WTC11 (cell line): ENCODE data around the gene UPF3A. TPM values are rescaled to one million over a fixed set of nuclear protein-coding genes. Genes with fewer than 3 reads are reported as not detected.

Source experiments
- ATAC-seq: fragments of 200-7000 bp; cut with Tn5 transposase; 2 replicates; pipeline ENCODE4 v1.10.0; 2021; ENCODE audit warnings: mild to moderate bottlenecking, moderate library complexity
- CTCF ChIA-PET: fragments of 300-600 bp; sonication (Branson Sonifier 250); formaldehyde crosslinking; loops from one replicate; lab custom pipeline; 2021; ENCODE audit warnings: antibody characterized with exemption; lab: Charles Lee
- POLR2A ChIA-PET: fragments of 350-600 bp; sonication (Branson Sonifier 250); formaldehyde crosslinking; loops from one replicate; lab custom pipeline; 2021; ENCODE audit warnings: antibody characterized with exemption; lab: Charles Lee
- DNase-seq: peaks from one replicate; pipeline ENCODE4 v3.0.0; 2021; ENCODE audit warnings: low spot score
- H3K27ac Mint-ChIP-seq: 2 replicates; pipeline ENCODE4 v1.8.0; 2021; ENCODE audit warnings: mixed read lengths
- H3K27me3 Mint-ChIP-seq: 2 replicates; pipeline ENCODE4 v1.8.0; 2021; ENCODE audit warnings: low read depth, mild to moderate bottlenecking, moderate library complexity, mixed read lengths
- H3K36me3 Mint-ChIP-seq: 2 replicates; pipeline ENCODE4 v1.8.0; 2021; ENCODE audit warnings: mixed read lengths
- H3K4me1 Mint-ChIP-seq: 2 replicates; pipeline ENCODE4 v1.8.0; 2022; ENCODE audit warnings: mixed read lengths
- H3K4me3 Mint-ChIP-seq: 2 replicates; pipeline ENCODE4 v1.8.0; 2021; ENCODE audit warnings: mild to moderate bottlenecking, moderate library complexity, mixed read lengths
- H3K9me3 Mint-ChIP-seq: 2 replicates; pipeline ENCODE4 v1.8.0; 2021; ENCODE audit warnings: mixed read lengths
- AFF4 ChIP-seq: sonication (generic); formaldehyde crosslinking; IDR thresholded peaks from 2 replicates; pipeline ENCODE4 v1.8.1; 2023; ENCODE audit warnings: mild to moderate bottlenecking, missing genetic modification reagents, borderline replicate concordance
- AR ChIP-seq: fragments of 250-450 bp; sonication (Bioruptor Pico); IDR thresholded peaks from 2 replicates; pipeline ENCODE4 v1.9.0; 2021; ENCODE audit warnings: mild to moderate bottlenecking
- ATF6 ChIP-seq: sonication (generic); formaldehyde crosslinking; IDR thresholded peaks from 2 replicates; pipeline ENCODE4 v1.8.1; 2023; ENCODE audit warnings: mild to moderate bottlenecking, missing genetic modification reagents
- CREB1 ChIP-seq: sonication (generic); formaldehyde crosslinking; IDR thresholded peaks from 2 replicates; pipeline ENCODE4 v1.8.0; 2023; ENCODE audit warnings: mild to moderate bottlenecking, missing genetic modification reagents
- CREM ChIP-seq: sonication (generic); formaldehyde crosslinking; IDR thresholded peaks from 2 replicates; pipeline ENCODE4 v1.8.1; 2022; ENCODE audit warnings: mild to moderate bottlenecking, missing genetic modification reagents, moderate library complexity
- E2F4 ChIP-seq: sonication (generic); formaldehyde crosslinking; IDR thresholded peaks from 2 replicates; pipeline ENCODE4 v1.8.1; 2022; ENCODE audit warnings: low read depth, mild to moderate bottlenecking, moderate library complexity, missing genetic modification reagents, borderline replicate concordance
- EMX1 ChIP-seq: fragments of 250-450 bp; sonication (Bioruptor Pico); IDR thresholded peaks from 2 replicates; pipeline ENCODE4 v1.8.0; 2021; ENCODE audit warnings: mild to moderate bottlenecking
- FOXP1 ChIP-seq: sonication (generic); formaldehyde crosslinking; IDR thresholded peaks from 2 replicates; pipeline ENCODE4 v1.8.0; 2022; ENCODE audit warnings: missing genetic modification reagents, mild to moderate bottlenecking, moderate library complexity, borderline replicate concordance
- GTF2I ChIP-seq: fragments of 250-450 bp; sonication (Bioruptor Pico); conservative IDR thresholded peaks from 2 replicates; pipeline ENCODE4 v1.4.0; 2021; ENCODE audit warnings: mild to moderate bottlenecking
- HMGA2 ChIP-seq: fragments of 250-450 bp; sonication (Bioruptor Pico); IDR thresholded peaks from 2 replicates; pipeline ENCODE4 v1.4.0; 2021; ENCODE audit warnings: mild to moderate bottlenecking, moderate library complexity
- HMGXB4 ChIP-seq: sonication (generic); formaldehyde crosslinking; IDR thresholded peaks from 2 replicates; pipeline ENCODE4 v1.8.1; 2023; ENCODE audit warnings: mild to moderate bottlenecking, moderate library complexity, missing genetic modification reagents
- IRF1 ChIP-seq: sonication (generic); formaldehyde crosslinking; IDR thresholded peaks from 2 replicates; pipeline ENCODE4 v1.8.0; 2023; ENCODE audit warnings: missing genetic modification reagents
- IRF2 ChIP-seq: sonication (generic); formaldehyde crosslinking; IDR thresholded peaks from 2 replicates; pipeline ENCODE4 v1.8.0; 2022; ENCODE audit warnings: low read depth, missing genetic modification reagents, borderline replicate concordance
- NFE2L1 ChIP-seq: sonication (generic); formaldehyde crosslinking; IDR thresholded peaks from 2 replicates; pipeline ENCODE4 v1.8.1; 2023; ENCODE audit warnings: missing genetic modification reagents
- NFYB ChIP-seq: sonication (generic); formaldehyde crosslinking; conservative IDR thresholded peaks from 2 replicates; pipeline ENCODE4 v1.8.0; 2022; ENCODE audit warnings: low read depth, missing genetic modification reagents
- SP1 ChIP-seq: sonication (generic); formaldehyde crosslinking; conservative IDR thresholded peaks from 2 replicates; pipeline ENCODE4 v1.8.1; 2022; ENCODE audit warnings: missing genetic modification reagents
- TEAD4 ChIP-seq: sonication (generic); formaldehyde crosslinking; IDR thresholded peaks from 2 replicates; pipeline ENCODE4 v1.8.0; 2022; ENCODE audit warnings: mild to moderate bottlenecking, missing genetic modification reagents
- TP53 ChIP-seq: sonication (generic); formaldehyde crosslinking; IDR thresholded peaks from 2 replicates; pipeline ENCODE4 v1.8.1; 2023; ENCODE audit warnings: mild to moderate bottlenecking, missing genetic modification reagents
- ZMAT4 ChIP-seq: fragments of 250-450 bp; sonication (Bioruptor Pico); IDR thresholded peaks from 2 replicates; pipeline ENCODE4 v1.9.0; 2021; ENCODE audit warnings: mild to moderate bottlenecking
- total RNA-seq: library from RNA; stranded (reverse); gene quantifications from 3 replicates; pipeline ENCODE4 v1.2.3, GENCODE V29; 2021

UPF3A gene
- total RNA-seq, 1 experiment from 2014 or later = 71.9 TPM

GRCh38 chr13:114313061-114313860, 31.9 kb downstream of the UPF3A start:
- Mint-ChIP-seq H3K27me3 (no peaks in the 10 kb centered on the region; the same call in 1 of the 2 replicates), H3K27ac (peak overlapping the region; percentile 78), H3K9me3 (no peaks in the 10 kb centered on the region), H3K4me1 (peaks cover 16% of the 10 kb centered on the region), H3K4me3 (peak overlapping the region; percentile 84), H3K36me3 (peaks cover 3% of the 10 kb centered on the region; the same call in 1 of the 2 replicates)
- TF ChIP-seq CREM (CRISPR knock-in tag) (no peak), NFE2L1 (CRISPR knock-in tag) (no peak), NFYB (no peak), TEAD4 (CRISPR knock-in tag) (no peak)
- ATAC-seq = no peak
- ChIA-PET CTCF (interaction anchor here (0.7 kb wide), 1 partner anchor 28 kb away, joined by 3 read pairs; no protein-coding TSS in a partner anchor), POLR2A (interaction anchor here (1.0 kb wide), 1 partner anchor 32 kb away, joined by 4 read pairs; the partner anchor contains the start of gene UPF3A)
- DNase-seq = no peak

- DNase-seq (peak; percentile 85), ATAC-seq (peak; percentile 83)
- H3K27ac Mint-ChIP-seq = peak within 1 kb of the TSS; percentile 78
- CTCF ChIA-PET = interaction anchor here (0.7 kb wide), 1 partner anchor 27 kb away, joined by 3 read pairs; no protein-coding TSS in a partner anchor
- peak within 1 kb of the TSS; percentile 84 for H3K4me3 Mint-ChIP-seq
- POLR2A ChIA-PET = interaction anchor here (1.0 kb wide), 1 partner anchor 33 kb away, joined by 4 read pairs; the partner anchor contains the start of gene UPF3A
- H3K4me1 Mint-ChIP-seq = peaks cover 16% of the 10 kb centered on the region
- no peaks in the 10 kb centered on the region for H3K9me3 Mint-ChIP-seq
- peaks cover 4% of the 10 kb centered on the region for H3K36me3 Mint-ChIP-seq
- no peaks in the 10 kb centered on the region; the same call in 1 of the 2 replicates for H3K27me3 Mint-ChIP-seq
- no peak for TF ChIP-seq ATF6 (CRISPR knock-in tag)
- no peak for TF ChIP-seq IRF2 (CRISPR knock-in tag)
- TF ChIP-seq EMX1 (CRISPR knock-in tag) = 0 out of 2 replicates have a peak, but pooled peaks have one; percentile 44
- TF ChIP-seq FOXP1 (CRISPR knock-in tag) = peak; percentile 91
- peak; percentile 60; the same call in 1 of the 2 replicates for TF ChIP-seq HMGXB4 (CRISPR knock-in tag)
- no peak for TF ChIP-seq GTF2I
- TF ChIP-seq TP53 = peak; percentile 88
- no peak for TF ChIP-seq HMGA2 (CRISPR knock-in tag)
- TF ChIP-seq ZMAT4 = no peak
- TF ChIP-seq AR (CRISPR knock-in tag) = no peak
- TF ChIP-seq E2F4 = peak; percentile 91; the same call in 1 of the 2 replicates
- TF ChIP-seq IRF1 = no peak
- TF ChIP-seq AFF4 (CRISPR knock-in tag) = no peak
- TF ChIP-seq CREB1 (CRISPR knock-in tag) = no peak
- TF ChIP-seq SP1 (CRISPR knock-in tag) = peak; percentile 82
Observed at GRCh38 chr13:114314074-114314912, 32.9 kb downstream of the UPF3A start, which contains the start of gene CHAMP1. Gene CHAMP1 (plus strand): TSS chr13:114314503. CDS start chr13:114323843, 9,340 bp downstream.
